ENCODE data around the gene CLCN5.

CLCN5 gene

GRCh38 chrX:49922291-49923241 lies at the start of gene CLCN5:
TSS of gene CLCN5 (plus strand) at chrX:49922596. CDS start at chrX:49925299, 2,703 bp downstream.
- in situ Hi-C loops (cut with MboI; ENCODE audit: low sequenced_read_pairs), result loop anchor here (25.0 kb wide), 1 partner anchor 665 kb away; no protein-coding TSS in a partner anchor

GRCh38 chrX:49876750-49877149 lies 45.6 kb upstream of the CLCN5 start:
- in situ Hi-C loops (cut with MboI; ENCODE audit: low sequenced_read_pairs), result no loop called here

GRCh38 chrX:49877397-49878101 lies 44.8 kb upstream of the CLCN5 start:
- in situ Hi-C loops (cut with MboI; ENCODE audit: low sequenced_read_pairs), result no loop called here

- in situ Hi-C loops (cut with MboI; ENCODE audit: low sequenced_read_pairs), result no loop called here
Measured at GRCh38 chrX:49878128-49878833, 44.1 kb upstream of the CLCN5 start.

GRCh38 chrX:49878834-49879655 lies 43.4 kb upstream of the CLCN5 start, which contains the start of gene USP27X:
TSS of gene USP27X (plus strand) at chrX:49879484. CDS start at chrX:49880308, 824 bp downstream.
- in situ Hi-C loops (cut with MboI; ENCODE audit: low sequenced_read_pairs), result no loop called here

GRCh38 chrX:49879656-49880277 lies 42.6 kb upstream of the CLCN5 start:
- in situ Hi-C loops (cut with MboI; ENCODE audit: low sequenced_read_pairs), result no loop called here

- in situ Hi-C loops (cut with MboI; ENCODE audit: low sequenced_read_pairs), result no loop called here
Measured at GRCh38 chrX:49880668-49881067, 41.7 kb upstream of the CLCN5 start.

GRCh38 chrX:49884290-49884862 lies 38.0 kb upstream of the CLCN5 start:
- in situ Hi-C loops (cut with MboI; ENCODE audit: low sequenced_read_pairs), result no loop called here

- in situ Hi-C loops (cut with MboI; ENCODE audit: low sequenced_read_pairs), result no loop called here
Measured at GRCh38 chrX:49892542-49892941, 29.9 kb upstream of the CLCN5 start.

- in situ Hi-C loops (cut with MboI; ENCODE audit: low sequenced_read_pairs), result no loop called here
Measured at GRCh38 chrX:49896951-49897350, 25.4 kb upstream of the CLCN5 start.

GRCh38 chrX:49901048-49901447 lies 21.3 kb upstream of the CLCN5 start:
- in situ Hi-C loops (cut with MboI; ENCODE audit: low sequenced_read_pairs), result loop anchor here (25.0 kb wide), 1 partner anchor 686 kb away; no protein-coding TSS in a partner anchor

GRCh38 chrX:49910344-49910743 lies 12.1 kb upstream of the CLCN5 start:
- in situ Hi-C loops (cut with MboI; ENCODE audit: low sequenced_read_pairs), result loop anchor here (25.0 kb wide), 1 partner anchor 677 kb away; no protein-coding TSS in a partner anchor

- in situ Hi-C loops (cut with MboI; ENCODE audit: low sequenced_read_pairs), result loop anchor here (25.0 kb wide), 1 partner anchor 675 kb away; no protein-coding TSS in a partner anchor
Measured at GRCh38 chrX:49912086-49912485, 10.3 kb upstream of the CLCN5 start.

- in situ Hi-C loops (cut with MboI; ENCODE audit: low sequenced_read_pairs), result loop anchor here (25.0 kb wide), 1 partner anchor 674 kb away; no protein-coding TSS in a partner anchor
Measured at GRCh38 chrX:49912861-49913260, 9.5 kb upstream of the CLCN5 start.

- in situ Hi-C loops (cut with MboI; ENCODE audit: low sequenced_read_pairs), result loop anchor here (25.0 kb wide), 1 partner anchor 672 kb away; no protein-coding TSS in a partner anchor
Measured at GRCh38 chrX:49915361-49916222, 6.8 kb upstream of the CLCN5 start.

GRCh38 chrX:49919617-49920016 lies 2.8 kb upstream of the CLCN5 start:
- in situ Hi-C loops (cut with MboI; ENCODE audit: low sequenced_read_pairs), result loop anchor here (25.0 kb wide), 1 partner anchor 668 kb away; no protein-coding TSS in a partner anchor

GRCh38 chrX:49921109-49921508 lies 1.3 kb upstream of the CLCN5 start:
- in situ Hi-C loops (cut with MboI; ENCODE audit: low sequenced_read_pairs), result loop anchor here (25.0 kb wide), 1 partner anchor 666 kb away; no protein-coding TSS in a partner anchor

- in situ Hi-C loops (cut with MboI; ENCODE audit: low sequenced_read_pairs), result no loop called here
Measured at GRCh38 chrX:49925176-49925575, 2.8 kb downstream of the CLCN5 start.
